Testis (tissue), 2 donors: Measurements from ENCODE around the gene HSPA4.

Source experiments
- CTCF ChIP-seq, 3 experiments: fragments of 450-650 bp in 2 of 3; fragments of 200-600 bp in 1 of 3; sonication (generic) in 1 of 3; IDR thresholded peaks; one replicate each; pipeline ENCODE4 v1.5.1; 2016 to 2019; ENCODE audit warnings: antibody characterized with exemption in 3 of 3, mild to moderate bottlenecking in 2 of 3, moderate library complexity in 1 of 3
- POLR2A ChIP-seq: fragments of 450-650 bp; IDR thresholded peaks from one replicate; pipeline ENCODE4 v1.6.1; 2017; ENCODE audit warnings: antibody characterized with exemption, mild to moderate bottlenecking, moderate library complexity

DNA sequence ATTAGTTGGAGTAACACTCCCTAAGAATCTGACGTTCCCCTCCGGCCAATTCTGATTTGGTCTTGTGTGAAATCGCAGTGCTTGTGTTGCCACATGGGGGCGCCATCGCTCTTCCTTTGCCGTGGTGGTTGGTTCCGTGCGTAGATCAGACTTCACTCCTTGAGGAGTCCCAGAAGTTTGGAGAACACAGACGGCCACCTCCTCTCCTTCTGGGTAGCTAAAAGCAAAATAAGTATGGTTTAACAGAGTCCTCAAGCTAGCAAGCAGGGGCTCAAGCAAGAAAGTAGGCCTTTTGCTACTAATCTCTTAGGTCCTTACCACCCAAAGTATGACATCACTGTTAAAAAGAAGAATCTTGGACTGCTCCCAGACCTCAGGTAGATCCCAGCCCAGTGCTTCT, 59.5 kb downstream of the HSPA4 start:
- peak; percentile 62 to 93 (median 88) for TF ChIP-seq CTCF (IDR thresholded peaks at IDR 0.05)
- TF ChIP-seq POLR2A, result no peak
